ENCODE measurements around the gene TNRC18. TPM values are rescaled to one million over a fixed set of nuclear protein-coding genes. Genes with fewer than 3 reads are reported as not detected.

Gene TNRC18
- total and polyA plus RNA-seq, 2 of the 8 experiments (the other 6 are each of a cell fraction or from before 2014, with no cell fraction given) = 1.7 to 8.6 TPM

- TF ChIP-seq JUND (IDR thresholded peaks at IDR 0.05; ENCODE audit: low read length) (no peak), SRF (IDR thresholded peaks at IDR 0.05; ENCODE audit: low read depth, low read length) (no peak), TCF12 (IDR thresholded peaks at IDR 0.05; ENCODE audit: low read depth, low read length) (no peak), HDAC6 (IDR thresholded peaks at IDR 0.05; ENCODE audit: low read depth, low read length) (no peak), BCL11A (IDR thresholded peaks at IDR 0.05; ENCODE audit: low read depth in 2 of 2, low read length in 2 of 2) (no peak), ATF3 (IDR thresholded peaks at IDR 0.05; ENCODE audit: insufficient read depth, low read depth, low read length) (no peak), CREB1 (IDR thresholded peaks at IDR 0.05) (no peak), EP300 (IDR thresholded peaks at IDR 0.05; ENCODE audit: borderline replicate concordance in 1 of 2, low read depth in 2 of 2, low read length in 2 of 2) (no peak), FOSL1 (IDR thresholded peaks at IDR 0.05; ENCODE audit: insufficient read depth, low read depth, low read length) (no peak), E2F6 (IDR thresholded peaks at IDR 0.05) (peak; percentile 60)
Measured at GRCh38 chr7:5388905-5389433, 34.7 kb downstream of the TNRC18 start (continued).
